Measurements from ENCODE around the gene PRSS37.
"Not testable (repeated sequence)": the region's sequence is repeated elsewhere in the genome, so short reads cannot be mapped to it uniquely, and the experiment has no call there.

Gene PRSS37, protein sequence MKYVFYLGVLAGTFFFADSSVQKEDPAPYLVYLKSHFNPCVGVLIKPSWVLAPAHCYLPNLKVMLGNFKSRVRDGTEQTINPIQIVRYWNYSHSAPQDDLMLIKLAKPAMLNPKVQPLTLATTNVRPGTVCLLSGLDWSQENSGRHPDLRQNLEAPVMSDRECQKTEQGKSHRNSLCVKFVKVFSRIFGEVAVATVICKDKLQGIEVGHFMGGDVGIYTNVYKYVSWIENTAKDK

GRCh38 chr7:141841385-141841784, at the start of gene PRSS37:
Gene PRSS37 (minus strand): TSS chr7:141841485. CDS start chr7:141841049, 436 bp downstream.
- DNase-seq = no peak

DNA sequence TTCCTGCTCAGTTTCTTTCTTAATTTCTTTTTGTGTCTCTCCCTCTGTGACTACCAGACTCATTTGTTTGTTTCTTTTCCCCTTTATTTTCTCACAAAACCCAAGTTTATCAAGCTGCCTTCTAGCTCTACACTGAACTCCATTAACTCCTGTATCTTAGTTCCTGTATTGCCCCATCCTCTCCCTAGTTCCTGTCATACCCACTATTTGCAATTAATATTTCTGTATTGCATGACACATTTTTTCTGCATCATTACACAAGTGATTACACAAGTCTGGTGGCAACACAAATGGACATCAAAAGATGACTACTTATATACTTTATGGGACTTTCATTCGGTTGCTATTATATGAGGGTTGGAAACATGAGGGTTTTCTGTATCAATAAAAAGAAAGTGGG, 48.0 kb upstream of the PRSS37 start:
- no peak for DNase-seq

DNA sequence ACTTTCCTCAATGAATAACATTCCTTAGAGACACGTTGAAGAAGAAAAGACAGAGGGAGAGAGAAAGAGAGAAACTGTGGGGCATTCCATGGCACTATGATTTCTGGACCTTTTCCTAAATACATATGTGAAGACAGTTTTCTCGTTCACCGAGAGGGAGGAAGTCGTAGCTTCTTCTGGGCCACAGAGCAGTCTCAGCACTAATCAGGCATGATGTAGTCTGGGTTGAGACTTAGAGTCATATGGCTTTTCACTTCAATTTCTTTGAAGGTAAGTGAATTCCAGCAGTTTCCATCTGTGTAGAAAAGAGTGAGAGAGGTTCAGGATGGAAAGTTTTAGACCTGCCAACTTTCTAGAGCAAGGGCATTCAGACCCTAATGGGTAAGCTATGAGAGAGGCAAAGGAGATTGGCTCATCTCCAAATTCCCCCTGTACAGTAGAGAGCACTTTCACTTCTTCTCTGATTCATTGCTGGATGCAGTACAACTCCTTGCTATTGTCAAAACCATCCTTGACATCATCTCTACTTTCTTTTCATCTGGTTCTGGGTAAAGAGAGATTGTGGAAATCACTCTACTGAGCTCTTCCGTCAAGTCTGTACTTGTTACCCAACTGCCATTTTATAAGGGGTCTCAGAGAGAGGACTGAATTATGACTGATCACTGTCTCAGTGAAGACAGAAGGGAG, 43.4 kb upstream of the PRSS37 start:
- DNase-seq = no peak

DNA sequence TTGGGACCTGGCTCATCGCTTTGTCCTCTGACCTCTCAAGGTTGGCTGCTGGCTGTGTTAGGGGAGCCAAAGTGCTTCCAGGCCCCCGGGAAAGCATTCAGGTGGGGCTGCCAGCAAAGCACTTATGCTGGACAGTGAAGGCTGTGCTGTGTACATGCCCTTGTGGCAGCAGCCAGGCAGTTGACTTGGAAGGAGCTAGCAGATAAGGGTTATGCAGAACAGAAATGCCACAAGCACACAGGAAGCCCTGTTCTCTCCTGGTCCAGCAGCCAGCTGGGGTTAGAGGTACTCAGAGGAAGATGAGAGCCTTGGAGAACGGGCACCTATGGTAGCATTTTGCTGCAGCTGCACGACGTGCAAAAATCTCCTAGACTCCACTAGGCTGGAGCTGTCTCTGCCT, 39.7 kb upstream of the PRSS37 start:
- DNase-seq = no peak

- no peak for DNase-seq
Measured at GRCh38 chr7:141877365-141877764, 36.1 kb upstream of the PRSS37 start.

- no peak for DNase-seq
Measured at GRCh38 chr7:141876371-141876770, 35.1 kb upstream of the PRSS37 start.

GRCh38 chr7:141875453-141875852, 34.2 kb upstream of the PRSS37 start:
- no peak for DNase-seq

DNA sequence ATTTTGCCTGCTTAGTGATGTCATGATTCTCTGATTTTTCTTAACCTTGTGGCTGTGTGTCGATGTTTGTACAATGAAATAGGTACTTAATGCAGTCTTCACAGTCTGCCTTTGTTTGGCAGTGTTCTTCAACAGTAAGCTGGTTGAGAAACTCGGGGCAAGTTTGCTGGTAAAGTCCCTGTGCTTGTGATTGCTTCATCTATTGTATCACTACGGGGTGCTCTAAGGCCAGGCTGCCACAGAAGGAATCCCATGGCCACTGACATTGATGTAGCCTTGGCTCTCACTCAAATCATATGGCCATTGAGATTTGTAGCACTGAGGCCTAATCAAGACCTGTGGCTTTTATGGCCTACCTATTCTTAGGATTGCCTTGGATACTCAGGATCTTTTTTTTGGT, 33.5 kb upstream of the PRSS37 start:
- DNase-seq = no peak

GRCh38 chr7:141872931-141873330, 31.6 kb upstream of the PRSS37 start:
- no peak for DNase-seq

GRCh38 chr7:141866974-141867373, 25.7 kb upstream of the PRSS37 start:
- no peak for DNase-seq

- DNase-seq = no peak
Measured at GRCh38 chr7:141864765-141865447, 23.6 kb upstream of the PRSS37 start.

DNA sequence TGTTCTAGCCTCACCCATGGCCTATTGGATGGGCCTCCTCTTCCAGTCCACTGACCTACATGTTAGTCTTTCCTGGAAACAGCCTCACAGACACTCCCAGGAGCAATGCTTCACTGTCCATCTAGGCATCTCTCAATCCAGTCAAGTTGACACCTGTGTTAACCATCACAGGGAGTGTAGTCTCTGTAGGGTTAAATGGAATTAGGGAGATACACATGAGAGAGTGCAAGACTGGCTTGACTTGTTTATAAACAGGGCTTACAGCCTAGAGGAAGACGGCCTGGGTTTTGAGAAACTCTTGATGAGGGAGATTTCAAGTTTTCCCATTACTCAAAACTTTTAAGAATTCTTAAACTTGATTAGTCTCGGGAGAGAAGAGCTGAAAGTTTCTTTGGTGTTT, 18.9 kb upstream of the PRSS37 start:
- DNase-seq = no peak

DNA sequence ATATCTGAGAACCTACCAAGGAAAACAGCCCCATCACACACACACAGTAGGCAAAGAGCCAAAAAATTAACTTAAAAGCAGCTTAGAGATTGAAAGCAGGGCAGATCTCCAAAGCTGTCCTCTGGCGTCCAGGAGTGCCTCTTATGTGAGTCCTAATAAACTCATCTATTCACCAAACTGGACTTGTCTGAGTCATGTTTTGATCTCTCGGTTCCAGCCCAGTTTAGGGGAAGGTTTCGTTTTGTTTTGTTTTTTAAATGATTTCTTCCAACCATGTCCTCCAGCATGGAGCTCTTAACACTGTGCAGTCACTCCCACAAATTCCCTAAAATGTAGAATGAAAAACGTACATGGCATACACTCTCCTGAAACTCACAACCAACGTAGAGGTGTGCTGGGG, 6.7 kb upstream of the PRSS37 start:
- no peak for DNase-seq

- DNase-seq = no peak
Measured at GRCh38 chr7:141844256-141844655, 3.0 kb upstream of the PRSS37 start.

DNA sequence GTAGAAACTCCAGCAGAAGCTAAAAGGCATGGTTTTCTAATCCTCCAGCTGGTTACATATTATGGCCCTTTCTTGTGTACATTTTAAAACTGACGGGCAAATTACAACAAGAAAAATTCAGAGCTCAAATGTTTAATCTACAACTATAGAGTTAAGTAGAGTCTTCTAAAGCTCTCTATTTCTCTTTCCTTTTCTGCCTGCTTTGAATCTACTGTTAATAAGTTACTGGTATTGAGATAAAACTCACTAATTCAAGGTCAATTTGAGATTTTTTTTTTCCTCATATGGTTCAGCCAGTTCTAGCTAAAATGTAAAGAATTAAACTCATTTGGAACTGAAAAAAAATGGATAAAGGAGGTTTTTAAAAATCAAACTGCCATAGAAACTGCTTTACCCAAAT, 1.6 kb upstream of the PRSS37 start:
- no peak for DNase-seq

DNA sequence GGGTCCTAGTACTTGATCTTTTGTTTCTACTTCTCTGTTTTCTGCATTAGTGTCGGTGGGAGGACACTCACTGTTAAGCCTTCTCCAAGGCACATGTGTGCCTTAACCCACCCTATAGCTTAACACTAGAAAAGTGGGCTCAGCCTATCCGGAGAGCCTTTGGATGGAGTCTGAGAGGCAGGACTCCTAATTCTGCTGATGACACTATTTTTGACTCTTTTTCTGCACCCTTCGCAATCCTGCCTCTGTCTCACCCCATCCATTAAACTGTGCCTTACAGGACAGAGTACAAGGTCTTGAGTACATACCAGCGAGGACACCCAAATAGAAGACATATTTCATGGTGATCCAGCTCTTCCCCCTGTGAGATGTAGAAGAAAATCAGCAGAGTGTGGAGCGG, 577 bp downstream of the PRSS37 start:
- DNase-seq = no peak

GRCh38 chr7:141839256-141839655, 2.0 kb downstream of the PRSS37 start:
- DNase-seq = no peak

DNA sequence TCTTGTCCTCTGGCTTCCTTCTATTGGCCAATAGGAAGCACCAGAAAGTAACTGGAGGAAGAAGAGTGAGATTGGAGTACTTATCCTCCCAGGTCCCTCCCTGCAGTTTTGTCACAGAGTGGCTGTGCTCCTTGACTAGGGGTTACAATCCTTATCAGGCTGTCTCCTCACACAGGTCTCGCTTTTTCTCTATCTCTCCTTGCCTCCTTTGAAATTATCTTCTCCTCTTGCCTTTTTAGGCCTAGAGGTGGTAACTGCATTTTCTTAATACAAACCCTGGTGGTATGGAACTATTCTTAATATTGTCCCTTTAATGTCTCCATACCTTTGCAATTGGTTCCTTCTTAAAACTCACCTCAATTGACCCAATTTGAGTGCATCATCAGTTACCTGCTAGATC, 2.7 kb downstream of the PRSS37 start:
- DNase-seq = no peak

GRCh38 chr7:141837683-141838082, 3.6 kb downstream of the PRSS37 start:
- no peak for DNase-seq

DNA sequence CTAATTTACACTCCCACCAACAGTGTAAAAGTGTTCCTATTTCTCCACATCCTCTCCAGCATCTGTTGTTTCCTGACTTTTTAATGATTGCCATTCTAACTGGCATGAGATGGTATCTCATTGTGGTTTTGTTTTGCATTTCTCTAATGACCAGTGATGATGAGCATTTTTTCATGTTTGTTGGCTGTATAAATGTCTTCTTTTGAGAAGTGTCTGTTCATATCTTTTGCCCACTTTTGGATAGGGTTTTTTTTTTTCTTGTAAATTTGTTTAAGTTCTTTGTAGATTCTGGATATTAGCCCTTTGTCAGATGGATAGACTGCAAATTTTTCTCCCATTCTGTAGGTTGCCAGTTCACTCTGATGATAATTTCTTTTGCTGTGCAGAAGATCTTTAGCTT, 18.9 kb downstream of the PRSS37 start:
- DNase-seq = not testable (repeated sequence)

GRCh38 chr7:141820067-141820466, 21.2 kb downstream of the PRSS37 start:
- DNase-seq = no peak

- no peak for DNase-seq
Measured at GRCh38 chr7:141792526-141792925, 48.8 kb downstream of the PRSS37 start.

DNA sequence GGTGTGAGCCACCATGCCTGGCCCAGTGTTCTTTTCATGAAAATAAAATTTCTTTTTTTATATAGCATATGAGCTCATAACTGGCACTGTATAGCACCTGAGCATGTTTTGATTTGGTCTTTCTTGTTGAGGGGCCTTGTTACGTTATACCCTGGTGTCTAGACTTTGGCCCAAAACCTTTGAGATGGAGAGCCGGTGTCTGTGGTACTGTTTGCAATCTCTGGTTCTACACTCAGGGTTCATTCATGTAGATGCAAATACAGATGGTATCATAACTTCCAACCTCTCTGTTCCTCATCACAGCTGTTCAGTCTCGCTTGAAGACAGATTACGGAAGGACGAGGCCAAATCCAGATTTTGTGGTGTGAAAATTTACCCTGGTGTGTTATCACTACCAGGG, 51.4 kb downstream of the PRSS37 start, which contains the start of gene TAS2R5:
TAS2R5 (plus strand) TSS at position 301 of the 400 bp plus-strand sequence. CDS start 145 bp downstream, outside the sequence.
- no peak for DNase-seq

DNA sequence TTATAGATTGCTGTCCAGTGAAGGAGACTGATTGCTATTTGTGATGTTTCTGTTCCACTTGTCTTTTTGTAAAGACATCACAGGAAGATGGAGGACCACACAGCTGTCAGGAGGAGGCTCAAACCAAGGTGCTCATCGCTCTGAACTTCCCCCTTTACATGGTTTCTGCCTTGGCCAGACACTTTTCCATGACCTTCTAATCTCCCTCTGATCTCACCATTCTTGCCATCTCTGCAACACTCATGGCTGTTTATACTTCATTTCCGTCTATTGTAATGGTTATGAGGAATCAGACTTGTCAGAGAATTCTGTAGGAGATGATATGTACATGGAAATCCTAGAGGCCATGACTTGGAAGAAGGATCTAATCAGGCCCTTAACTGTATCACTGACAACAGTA, 53.0 kb downstream of the PRSS37 start:
- DNase-seq = no peak
